Stimulated activated CD8-positive, alpha-beta memory T cell treated with anti-CD3 and anti-CD28 coated beads, Interleukin-15, amount 100 ng/mL, for 1 hour (primary cell): ENCODE results near the gene PPOX.

ENCODE experiments used
- DNase-seq: peaks from one replicate; pipeline ENCODE4 v3.0.0-alpha.2; 2020; ENCODE audit warnings: low read depth

PPOX gene

GRCh38 chr1:161153682-161154337 is 12.4 kb upstream of the PPOX start, which contains the start of gene UFC1:
TSS of gene UFC1 (plus strand) at chr1:161153978. CDS start at chr1:161153998, 20 bp downstream.
- DNase-seq, result peak; percentile 66

DNA sequence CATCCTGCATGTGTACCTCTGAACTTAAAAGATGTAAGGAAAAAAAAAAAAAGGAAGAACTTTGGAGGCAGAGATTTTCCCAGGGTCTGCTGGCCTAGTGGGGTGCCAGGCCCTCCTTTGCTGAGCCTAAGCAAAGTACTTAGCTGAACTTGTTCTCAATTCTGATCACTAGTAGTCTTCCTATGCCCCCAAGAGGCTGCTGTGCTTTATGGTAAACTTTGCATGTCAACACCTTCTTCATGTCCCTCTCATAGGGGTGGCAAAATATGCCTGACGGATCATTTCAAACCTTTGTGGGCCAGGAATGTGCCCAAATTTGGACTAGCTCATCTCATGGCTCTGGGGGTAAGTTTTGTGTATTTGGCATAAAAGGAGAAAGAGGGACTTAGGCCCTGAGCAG is 8.4 kb upstream of the PPOX start:
- DNase-seq, result no peak

DNA sequence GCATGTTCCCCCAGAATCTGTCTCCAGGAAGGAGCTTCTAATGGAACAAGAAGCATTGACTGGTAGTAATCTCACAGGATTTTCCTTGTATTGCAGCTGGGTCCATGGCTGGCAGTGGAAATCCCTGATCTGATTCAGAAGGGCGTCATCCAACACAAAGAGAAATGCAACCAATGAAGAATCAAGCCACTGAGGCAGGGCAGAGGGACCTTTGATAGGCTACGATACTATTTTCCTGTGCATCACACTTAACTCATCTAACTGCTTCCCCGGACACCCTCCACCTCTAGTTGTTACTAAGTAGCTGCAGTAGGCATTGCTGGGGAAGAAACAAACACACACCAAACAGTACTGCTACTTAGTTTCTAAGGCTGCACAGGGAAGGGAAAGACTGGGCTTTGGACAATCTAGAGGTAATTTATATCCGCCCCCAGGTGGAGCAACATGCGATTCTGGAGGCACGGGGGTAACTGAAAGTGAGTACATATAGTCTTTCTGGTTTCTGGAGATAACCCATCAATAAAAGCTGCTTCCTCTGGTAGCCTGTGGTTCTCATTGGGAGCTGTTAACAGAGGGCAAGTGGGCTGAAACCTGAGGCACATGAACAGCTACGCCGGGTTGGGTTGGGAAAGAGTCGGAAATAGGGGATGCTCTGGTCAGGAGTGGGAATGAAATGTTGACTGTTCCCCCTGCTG is 7.8 kb upstream of the PPOX start:
- no peak for DNase-seq

- DNase-seq, result peak; percentile 86
These were observed 6.9 kb upstream of the PPOX start, which contains the start of gene USP21 for GRCh38 chr1:161159087-161159912. TSS of gene USP21 (plus strand) at chr1:161159500. CDS start at chr1:161160641, 1,141 bp downstream.

DNA sequence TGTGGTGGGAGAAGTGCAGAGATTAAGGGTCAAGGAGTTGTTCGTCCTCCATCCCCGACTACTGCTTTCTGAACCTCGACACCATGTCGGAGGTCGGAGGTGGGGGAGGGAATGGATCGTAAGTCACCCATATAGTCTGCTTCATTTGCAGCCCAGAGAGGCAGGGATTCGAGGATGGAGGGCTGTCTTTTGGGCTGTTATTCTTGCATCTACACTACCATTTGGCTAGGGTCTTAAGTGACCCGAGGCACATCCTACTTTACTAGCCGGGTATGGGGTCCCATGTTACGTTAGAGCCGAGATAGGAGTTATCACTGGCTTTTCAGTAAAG is 6.3 kb upstream of the PPOX start:
- DNase-seq, result no peak

DNA sequence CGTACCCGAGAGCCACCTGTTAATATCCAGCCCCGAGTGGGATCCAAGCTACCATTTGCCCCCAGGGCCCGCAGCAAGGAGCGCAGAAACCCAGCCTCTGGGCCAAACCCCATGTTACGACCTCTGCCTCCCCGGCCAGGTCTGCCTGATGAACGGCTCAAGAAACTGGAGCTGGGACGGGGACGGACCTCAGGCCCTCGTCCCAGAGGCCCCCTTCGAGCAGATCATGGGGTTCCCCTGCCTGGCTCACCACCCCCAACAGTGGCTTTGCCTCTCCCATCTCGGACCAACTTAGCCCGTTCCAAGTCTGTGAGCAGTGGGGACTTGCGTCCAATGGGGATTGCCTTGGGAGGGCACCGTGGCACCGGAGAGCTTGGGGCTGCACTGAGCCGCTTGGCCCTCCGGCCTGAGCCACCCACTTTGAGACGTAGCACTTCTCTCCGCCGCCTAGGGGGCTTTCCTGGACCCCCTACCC is 5.5 kb upstream of the PPOX start:
- DNase-seq, result no peak

DNA sequence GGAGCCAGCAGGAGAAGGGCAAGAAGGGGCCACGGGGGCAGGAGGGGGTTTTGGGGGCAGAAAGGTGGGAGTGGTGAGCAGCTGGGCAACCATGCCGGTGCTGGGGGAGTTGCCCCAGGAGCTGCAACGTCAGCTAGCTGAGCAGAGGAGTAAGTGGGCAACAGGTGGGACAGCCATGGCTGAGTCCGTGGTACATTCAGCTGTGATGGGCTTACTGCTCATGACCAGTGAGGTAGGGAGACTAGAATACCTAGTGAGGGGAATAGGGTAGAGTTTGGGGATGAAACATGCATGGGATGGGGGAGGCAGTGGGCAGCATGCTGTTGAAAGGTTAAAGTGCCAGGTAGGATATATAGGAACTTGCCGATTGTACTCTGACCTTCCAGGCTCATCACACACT is 4.6 kb upstream of the PPOX start:
- no peak for DNase-seq

GRCh38 chr1:161162052-161162451 is 4.2 kb upstream of the PPOX start:
- no peak for DNase-seq

- DNase-seq, result no peak
These were observed 3.4 kb upstream of the PPOX start for GRCh38 chr1:161162806-161163205.

- no peak for DNase-seq
These were observed 2.4 kb upstream of the PPOX start for GRCh38 chr1:161163793-161164192.

DNA sequence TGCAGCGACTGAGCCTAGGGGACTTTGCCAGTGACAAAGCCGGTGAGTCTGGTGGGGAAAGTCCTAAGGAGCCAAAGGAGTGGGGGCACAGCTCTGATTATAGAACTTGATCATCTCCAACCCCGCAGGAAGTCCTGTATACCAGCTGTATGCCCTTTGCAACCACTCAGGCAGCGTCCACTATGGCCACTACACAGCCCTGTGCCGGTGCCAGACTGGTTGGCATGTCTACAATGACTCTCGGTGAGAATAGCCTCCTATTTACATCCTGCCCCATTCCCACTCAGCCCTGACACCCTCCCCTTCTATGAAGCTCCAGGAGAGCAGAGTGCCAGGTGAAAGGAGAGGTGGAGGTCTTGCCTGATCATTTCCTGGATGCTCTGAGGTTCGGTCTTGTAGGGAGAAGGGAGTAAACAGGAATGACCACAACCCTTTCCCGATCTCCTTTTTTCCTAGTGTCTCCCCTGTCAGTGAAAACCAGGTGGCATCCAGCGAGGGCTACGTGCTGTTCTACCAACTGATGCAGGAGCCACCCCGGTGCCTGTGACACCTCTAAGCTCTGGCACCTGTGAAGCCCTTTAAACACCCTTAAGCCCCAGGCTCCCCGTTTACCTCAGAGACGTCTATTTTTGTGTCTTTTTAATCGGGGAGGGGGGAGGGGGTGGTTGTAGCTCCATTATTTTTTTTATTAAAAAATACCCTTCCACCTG is 1.2 kb upstream of the PPOX start:
- DNase-seq, result no peak

- DNase-seq, result no peak
These were observed 683 bp downstream of the PPOX start for GRCh38 chr1:161166669-161167548.

DNA sequence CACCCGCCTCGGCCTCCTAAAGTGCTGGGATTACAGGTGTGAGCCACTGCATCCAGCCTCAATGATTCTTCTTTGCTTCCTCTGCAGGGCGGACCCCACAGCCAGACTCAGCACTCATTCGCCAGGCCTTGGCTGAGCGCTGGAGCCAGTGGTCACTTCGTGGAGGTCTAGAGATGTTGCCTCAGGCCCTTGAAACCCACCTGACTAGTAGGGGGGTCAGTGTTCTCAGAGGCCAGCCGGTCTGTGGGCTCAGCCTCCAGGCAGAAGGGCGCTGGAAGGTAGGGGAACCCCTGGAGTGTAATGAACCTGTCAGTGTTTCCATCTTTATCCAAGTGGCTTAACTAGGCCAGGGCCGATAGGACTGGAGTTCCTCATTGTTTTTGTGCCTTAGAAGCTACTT is 2.7 kb downstream of the PPOX start:
- DNase-seq, result no peak

GRCh38 chr1:161171191-161171590 is 5.0 kb downstream of the PPOX start:
- no peak for DNase-seq

DNA sequence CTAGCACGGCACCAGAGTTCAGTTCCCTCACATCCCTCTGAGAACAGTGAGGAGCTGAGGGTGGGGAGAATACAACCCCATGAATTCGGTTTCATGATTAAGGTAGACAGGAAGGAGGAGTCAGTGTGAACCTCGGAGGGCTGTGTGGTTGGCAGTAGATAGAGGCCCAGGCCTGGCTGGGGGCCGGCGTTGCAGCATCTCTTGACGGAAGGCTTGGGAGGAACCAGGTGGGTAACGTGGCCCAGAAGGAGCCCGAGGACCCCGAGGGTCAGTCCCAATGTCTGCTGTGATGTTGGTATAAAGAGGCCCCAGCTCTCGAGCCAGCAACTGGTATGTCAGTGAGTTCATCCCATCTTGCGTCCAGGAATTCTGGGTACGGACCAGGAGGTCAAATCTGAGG is 5.5 kb downstream of the PPOX start:
- no peak for DNase-seq

- no peak for DNase-seq
These were observed 6.1 kb downstream of the PPOX start for GRCh38 chr1:161172349-161172748.

DNA sequence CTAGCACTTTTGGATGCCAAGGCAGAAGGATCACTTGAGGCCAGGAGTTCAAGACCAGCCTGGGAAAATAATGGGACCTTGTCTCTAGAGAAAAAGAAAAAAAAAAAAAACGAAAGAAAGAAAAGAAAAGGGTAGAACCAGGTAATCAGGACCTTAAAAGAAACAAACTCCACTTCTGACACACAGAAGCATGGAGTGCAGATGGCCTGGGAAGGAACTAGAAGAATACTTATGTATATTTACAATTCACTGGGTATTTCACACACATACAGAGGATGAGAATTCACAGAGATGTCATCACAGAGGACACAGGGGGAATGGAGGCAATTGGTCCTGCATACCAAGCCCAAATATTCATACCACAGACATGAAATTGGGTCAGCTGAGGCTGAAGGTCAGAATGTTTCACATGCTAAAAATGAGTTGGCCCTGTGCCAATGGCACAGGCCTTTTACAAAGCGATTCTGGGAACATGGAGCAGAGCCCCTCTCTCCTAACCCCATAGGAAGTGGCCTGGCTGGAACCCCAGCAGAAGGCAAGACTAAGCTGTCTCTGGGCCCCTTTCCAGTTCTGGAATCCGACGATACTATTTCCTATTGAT is 6.7 kb downstream of the PPOX start:
- no peak for DNase-seq

DNA sequence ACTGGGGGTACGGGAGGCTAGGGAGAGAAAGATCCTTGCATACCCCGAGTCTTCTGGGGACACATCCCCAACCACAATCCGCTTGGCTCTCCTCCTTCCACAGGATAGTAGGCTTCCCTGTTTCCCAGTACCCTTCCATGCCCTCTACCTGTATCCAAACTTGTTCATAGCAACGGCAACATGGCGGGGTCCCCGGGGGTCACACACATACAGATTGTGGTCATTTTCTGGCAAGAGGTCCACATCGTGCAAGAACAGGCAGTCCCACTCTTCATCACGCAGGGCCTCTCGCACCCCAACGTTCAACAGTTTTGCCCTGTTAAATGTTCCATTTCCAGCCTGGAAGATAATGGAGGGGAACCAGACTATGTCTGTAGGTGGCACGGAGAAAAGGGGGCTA is 7.5 kb downstream of the PPOX start:
- DNase-seq, result no peak

DNA sequence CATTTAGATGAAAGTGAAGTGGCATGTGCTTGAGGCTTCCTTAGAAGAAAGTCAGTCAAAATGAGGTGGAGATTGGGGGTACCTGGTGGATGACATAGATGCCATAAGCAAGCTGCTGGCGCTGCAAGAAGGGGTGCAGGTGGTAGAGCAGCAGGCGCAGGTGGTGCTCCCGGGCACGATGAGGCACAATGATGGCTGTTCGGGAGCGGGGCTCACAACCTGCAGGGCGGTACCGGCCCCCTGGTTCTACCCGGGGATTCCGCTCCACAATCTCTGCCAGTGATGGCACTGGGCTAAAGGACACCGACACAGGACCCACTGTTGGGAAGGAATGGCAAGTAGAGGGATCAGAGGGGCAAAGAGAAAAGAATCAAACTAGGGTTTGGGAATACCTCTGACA is 8.7 kb downstream of the PPOX start:
- DNase-seq, result no peak

- no peak for DNase-seq
These were observed 9.7 kb downstream of the PPOX start for GRCh38 chr1:161175771-161176453.
